Neutrophil (primary cell): ENCODE measurements around the gene DCTN5.

ENCODE experiments used
- H3K27ac ChIP-seq: fragments of 200-600 bp; sonication (generic); 2 replicates; pipeline ENCODE4 v1.5.1; 2016; ENCODE audit warnings: mild to moderate bottlenecking, moderate library complexity
- H3K27me3 ChIP-seq: fragments of 200-600 bp; sonication (generic); 2 replicates; pipeline ENCODE4 v1.6.0; 2016; ENCODE audit warnings: mild to moderate bottlenecking
- H3K36me3 ChIP-seq: fragments of 200-600 bp; sonication (generic); 2 replicates; pipeline ENCODE4 v1.5.1; 2017
- H3K4me1 ChIP-seq, 2 experiments: fragments of 200-600 bp in 1 of 2; sonication (generic) in 1 of 2; 1 replicate in 1 of 2; 2 replicates in 1 of 2; pipeline versions ENCODE4 v1.5.1 to v1.6.1; 2013 to 2016; ENCODE audit warnings: low read depth in 1 of 2, low read length in 1 of 2, mild to moderate bottlenecking in 1 of 2, moderate library complexity in 1 of 2; ENCODE audit not compliant: control insufficient read depth in 1 of 2, insufficient read depth in 1 of 2
- H3K4me3 ChIP-seq, 2 experiments: fragments of 200-600 bp in 1 of 2; sonication (generic) in 1 of 2; 1 replicate in 1 of 2; 2 replicates in 1 of 2; pipeline ENCODE4 v1.5.1; 2013 to 2016; ENCODE audit warnings: low read depth in 1 of 2, low read length in 1 of 2, mild to moderate bottlenecking in 1 of 2, moderate library complexity in 1 of 2
- H3K9me3 ChIP-seq: fragments of 200-600 bp; sonication (generic); 2 replicates; pipeline ENCODE4 v1.5.1; 2016
- CTCF ChIP-seq: fragments of 200-600 bp; sonication (generic); IDR thresholded peaks from 2 replicates; pipeline ENCODE4 v1.5.1; 2016; ENCODE audit warnings: antibody characterized with exemption

DCTN5 gene

GRCh38 chr16:23724785-23725131 lies 83.5 kb downstream of the DCTN5 start:
- Histone ChIP-seq H3K4me3 (no peak overlapping the region), H3K27ac (no peak overlapping the region)

GRCh38 chr16:23726710-23727109 lies 85.4 kb downstream of the DCTN5 start:
- Histone ChIP-seq H3K4me3 (no peak overlapping the region), H3K27ac (no peak overlapping the region), H3K9me3 (no peaks in the 10 kb centered on the region), H3K36me3 (no peaks in the 10 kb centered on the region), H3K4me1 (no peaks in the 10 kb centered on the region), H3K27me3 (peaks cover 4% of the 10 kb centered on the region)
- no peak for TF ChIP-seq CTCF

More at GRCh38 chr16:23724785-23725131, 83.5 kb downstream of the DCTN5 start:
- Histone ChIP-seq H3K9me3 (no peaks in the 10 kb centered on the region), H3K36me3 (no peaks in the 10 kb centered on the region), H3K27me3 (peaks cover 23% of the 10 kb centered on the region), H3K4me1 (no peaks in the 10 kb centered on the region)
- no peak for TF ChIP-seq CTCF
